HG02763 (cell line): ENCODE measurements around the gene NACAD.
"Not testable (repeated sequence)": the region's sequence is repeated elsewhere in the genome, so short reads cannot be mapped to it uniquely, and the experiment has no call there.

Experiments used
- ATAC-seq: cut with Tn5 transposase; IDR thresholded peaks from one replicate; pipeline ENCODE4 v1.9.1; 2021; ENCODE audit warnings: mild to moderate bottlenecking, moderate library complexity; ENCODE audit not compliant: unreplicated experiment

NACAD gene

GRCh38 chr7:45114926-45115325 lies 26.2 kb upstream of the NACAD start:
- no peak for ATAC-seq

DNA sequence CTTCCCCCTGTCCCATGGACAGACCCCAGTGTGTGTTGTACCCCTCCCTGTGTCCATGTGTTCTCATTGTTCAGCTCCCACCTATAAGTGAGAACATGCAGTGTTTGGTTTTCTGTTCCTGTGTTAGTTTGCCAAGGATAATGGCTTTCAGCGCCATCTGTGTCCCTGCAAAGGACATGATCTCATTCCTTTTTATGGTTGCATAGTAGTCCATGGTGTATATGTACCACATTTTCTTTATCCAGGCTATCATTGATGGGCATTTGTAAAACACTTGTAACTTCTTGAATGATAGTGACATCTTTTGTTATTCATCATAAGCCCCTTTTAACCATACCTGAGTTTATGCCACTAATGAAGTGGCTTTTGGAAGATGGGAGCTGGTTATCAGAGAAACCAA lies 25.5 kb upstream of the NACAD start:
- not testable (repeated sequence) for ATAC-seq

DNA sequence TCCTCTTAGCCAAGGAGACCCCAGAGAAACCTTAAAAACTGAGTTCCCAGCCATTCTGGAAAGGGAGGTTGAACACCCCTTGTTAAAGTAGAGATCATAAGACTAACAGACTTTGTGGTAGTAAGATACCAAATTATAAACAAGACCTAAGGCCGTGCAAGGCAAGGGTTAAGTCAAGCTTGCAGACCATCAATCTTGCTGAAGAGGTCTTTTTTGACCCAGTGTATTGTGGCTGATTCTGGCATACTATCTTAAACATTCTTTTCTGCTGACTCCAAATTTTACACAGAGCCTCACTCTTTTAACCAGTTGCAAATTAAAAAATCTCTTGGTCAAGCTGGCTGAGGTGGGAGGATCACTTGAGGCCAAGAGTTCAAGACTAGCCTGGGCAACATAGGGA lies 23.9 kb upstream of the NACAD start:
- ATAC-seq: no peak

GRCh38 chr7:45111298-45112223 lies 22.8 kb upstream of the NACAD start, which contains the start of gene TBRG4:
Gene TBRG4 (minus strand): TSS chr7:45111697. CDS start chr7:45109237, 2,460 bp downstream.
- peak; percentile 91 for ATAC-seq

DNA sequence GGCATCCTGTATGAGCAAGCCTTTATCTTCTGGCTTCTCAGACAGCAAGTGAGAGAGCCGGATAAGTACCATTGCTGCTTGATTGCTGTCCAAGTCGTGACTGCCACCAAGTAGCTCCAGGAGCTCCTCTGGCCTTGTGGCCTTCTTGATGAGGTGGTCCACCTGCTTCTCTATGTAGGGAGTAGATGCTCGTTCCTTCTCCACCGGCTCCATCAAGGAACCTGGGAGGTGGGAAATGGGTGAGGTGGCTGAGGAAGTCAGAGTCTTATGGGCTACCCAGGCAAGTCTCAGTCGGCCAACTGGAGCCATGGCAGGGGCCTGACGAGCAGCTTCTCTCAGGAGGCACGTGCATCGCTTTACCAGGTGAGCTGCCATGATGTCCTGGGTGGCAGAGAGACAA lies 20.1 kb upstream of the NACAD start:
- no peak for ATAC-seq

GRCh38 chr7:45107356-45107755 lies 18.6 kb upstream of the NACAD start:
- ATAC-seq: no peak

DNA sequence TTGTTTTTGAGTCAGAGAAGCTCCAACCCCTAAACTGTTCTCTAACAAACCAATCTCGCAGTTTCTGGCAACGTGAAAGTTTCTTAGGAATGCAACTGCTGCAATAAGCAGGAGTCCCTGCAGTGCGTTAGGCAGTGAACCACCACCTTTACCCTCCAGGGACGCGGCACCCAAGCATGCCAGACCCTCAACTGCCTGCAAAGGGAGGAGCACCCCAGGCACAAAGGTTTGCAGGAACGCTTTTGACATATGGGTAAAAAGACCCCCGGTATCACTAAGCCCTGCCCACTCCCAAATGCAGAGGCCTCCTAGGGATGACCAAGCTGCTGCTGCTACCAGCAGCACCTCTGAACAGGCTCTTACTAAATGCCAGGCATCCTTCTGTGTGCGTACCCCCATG lies 18.1 kb upstream of the NACAD start:
- ATAC-seq: no peak

DNA sequence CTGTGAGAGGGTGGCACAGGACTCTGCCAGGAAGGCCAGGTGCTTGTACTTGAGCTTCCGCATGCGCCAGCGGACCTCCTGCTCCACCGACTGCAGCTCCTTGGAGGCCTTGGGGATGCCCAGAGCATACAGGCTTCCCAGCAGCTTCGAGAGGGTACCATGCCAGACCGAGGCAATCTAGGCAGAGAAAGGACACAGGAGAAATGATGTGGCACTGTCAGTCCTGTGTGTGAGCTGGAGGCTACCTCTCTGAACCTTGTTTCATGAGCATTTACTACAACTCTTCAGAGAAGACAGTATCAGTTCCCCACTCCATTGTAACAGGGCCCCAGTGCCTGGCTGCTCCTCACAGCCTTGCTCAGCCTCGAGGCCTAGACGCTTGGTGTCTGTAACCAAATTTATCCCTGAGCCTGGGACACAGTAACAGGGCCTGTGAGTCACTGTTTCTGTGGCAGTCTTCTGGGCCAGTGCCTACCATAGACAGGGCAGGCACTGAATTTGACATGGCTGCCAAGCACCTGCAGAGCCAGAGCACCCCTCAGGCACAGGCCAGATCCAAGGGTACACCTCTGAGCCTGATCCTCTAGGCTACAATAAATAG lies 16.9 kb upstream of the NACAD start:
- no peak for ATAC-seq

DNA sequence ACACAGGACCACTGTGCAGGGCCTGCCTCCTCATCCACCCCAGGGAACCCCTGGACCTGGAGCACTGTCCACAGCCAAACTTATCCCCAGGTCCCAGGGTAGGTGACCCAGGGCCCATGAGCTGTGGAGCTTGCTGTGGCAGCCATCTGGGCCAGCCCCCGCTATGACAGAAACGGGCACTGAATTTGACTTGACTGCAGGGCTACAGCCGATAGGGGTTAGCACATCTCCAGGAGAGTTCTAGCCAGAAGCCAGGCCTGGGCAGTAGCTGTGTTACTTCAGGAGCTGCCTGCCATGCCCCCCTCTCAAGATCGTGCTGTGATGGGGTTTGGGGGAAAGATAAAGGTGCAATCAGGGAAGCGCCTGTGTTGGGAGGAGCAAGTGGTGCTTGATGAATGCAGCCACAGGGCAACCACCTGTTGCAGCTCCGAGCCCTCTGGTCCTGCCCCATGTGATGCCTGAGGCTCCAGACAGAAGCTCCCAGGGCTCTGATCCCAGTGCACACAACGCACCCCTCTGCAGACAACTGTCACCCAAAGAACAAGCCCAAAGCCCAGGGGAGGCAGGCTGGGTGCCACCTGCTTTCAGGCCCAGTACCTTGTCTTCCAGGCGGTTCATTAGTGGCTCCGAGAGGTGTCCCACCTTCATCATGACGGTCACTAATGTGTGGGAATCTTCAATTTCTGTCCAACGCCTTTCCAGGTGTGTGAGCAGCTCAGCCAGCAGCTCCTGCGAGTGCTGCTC lies 16.2 kb upstream of the NACAD start:
- no peak for ATAC-seq

DNA sequence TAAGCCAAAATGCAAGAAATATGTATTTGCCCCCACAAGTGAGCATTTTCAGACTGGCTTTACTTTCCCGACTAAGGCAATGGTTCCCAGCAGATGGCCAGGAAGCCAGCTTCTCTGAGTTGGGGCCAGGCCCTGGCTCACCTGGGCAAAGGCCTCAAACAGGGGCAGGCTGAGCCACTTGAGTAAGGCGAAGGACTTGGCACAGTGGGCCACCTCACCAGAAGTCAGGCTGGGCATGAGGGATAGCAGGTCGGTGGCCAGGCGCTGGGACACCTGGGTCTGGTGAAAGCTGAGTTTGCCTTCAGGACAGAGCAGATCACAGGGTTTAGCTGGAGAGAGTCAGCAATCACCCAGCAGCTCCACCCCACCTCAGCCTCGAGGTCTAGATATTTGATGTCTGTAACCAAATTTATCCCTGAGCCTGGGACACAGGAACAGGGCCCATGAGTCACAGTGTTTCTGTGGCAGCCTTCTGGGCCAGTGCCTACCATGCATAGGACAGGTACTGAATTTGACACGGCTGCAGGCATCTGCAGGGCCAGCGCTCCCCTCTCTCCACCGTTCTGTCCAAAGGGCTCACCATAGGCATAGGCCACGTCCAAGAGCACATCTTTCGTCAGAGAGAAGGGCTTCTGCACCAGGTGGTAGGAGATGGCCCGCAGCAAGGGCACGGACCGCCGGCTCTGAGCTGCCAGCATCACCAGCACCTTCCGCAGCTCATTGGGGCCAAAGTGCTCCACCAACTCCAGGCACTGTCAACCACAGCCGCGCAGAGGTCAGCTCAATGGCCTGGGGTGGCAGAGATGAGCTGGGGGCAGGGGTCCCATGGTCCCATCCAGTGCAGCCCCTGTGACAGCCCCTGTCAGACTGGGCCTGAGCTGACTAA lies 15.4 kb upstream of the NACAD start:
- ATAC-seq: no peak

- ATAC-seq: no peak
Measured at GRCh38 chr7:45102785-45103712, 14.3 kb upstream of the NACAD start.

- ATAC-seq: no peak
Measured at GRCh38 chr7:45101748-45102147, 13.0 kb upstream of the NACAD start.

DNA sequence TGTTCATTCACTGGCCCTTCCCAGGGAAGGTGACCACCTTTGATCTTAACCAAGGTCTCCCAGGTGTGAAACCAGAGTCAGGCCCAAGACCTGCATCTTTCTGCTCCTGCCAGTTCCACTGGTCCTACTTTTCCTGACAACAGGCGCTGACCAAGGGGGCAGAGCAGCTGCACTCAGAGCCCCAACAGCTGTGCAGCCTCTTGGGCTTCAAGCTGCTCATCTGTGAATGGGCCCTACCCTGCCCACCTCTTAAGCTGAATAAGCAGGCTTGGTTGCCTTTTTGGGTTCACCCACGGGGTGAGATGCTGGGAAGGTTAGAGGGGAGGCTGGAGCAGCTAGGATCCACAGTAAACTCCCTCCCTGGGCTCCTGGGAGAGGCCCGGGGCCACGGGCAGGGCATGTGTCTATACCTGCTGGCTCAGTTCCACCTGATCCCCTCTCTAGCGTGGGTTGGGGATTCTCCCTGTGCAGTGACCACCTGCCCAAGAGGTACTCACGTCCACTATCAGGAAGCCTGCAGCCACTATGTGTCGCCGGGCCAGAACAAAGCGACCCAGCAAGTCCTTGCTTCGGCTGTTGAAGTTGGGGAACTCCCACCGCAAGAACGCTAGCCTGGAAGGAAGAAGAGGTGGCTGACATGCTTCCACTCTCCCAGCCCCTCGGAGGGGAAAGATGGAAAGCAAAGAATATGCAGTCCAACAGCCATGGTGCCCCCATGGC lies 12.2 kb upstream of the NACAD start:
- no peak for ATAC-seq

DNA sequence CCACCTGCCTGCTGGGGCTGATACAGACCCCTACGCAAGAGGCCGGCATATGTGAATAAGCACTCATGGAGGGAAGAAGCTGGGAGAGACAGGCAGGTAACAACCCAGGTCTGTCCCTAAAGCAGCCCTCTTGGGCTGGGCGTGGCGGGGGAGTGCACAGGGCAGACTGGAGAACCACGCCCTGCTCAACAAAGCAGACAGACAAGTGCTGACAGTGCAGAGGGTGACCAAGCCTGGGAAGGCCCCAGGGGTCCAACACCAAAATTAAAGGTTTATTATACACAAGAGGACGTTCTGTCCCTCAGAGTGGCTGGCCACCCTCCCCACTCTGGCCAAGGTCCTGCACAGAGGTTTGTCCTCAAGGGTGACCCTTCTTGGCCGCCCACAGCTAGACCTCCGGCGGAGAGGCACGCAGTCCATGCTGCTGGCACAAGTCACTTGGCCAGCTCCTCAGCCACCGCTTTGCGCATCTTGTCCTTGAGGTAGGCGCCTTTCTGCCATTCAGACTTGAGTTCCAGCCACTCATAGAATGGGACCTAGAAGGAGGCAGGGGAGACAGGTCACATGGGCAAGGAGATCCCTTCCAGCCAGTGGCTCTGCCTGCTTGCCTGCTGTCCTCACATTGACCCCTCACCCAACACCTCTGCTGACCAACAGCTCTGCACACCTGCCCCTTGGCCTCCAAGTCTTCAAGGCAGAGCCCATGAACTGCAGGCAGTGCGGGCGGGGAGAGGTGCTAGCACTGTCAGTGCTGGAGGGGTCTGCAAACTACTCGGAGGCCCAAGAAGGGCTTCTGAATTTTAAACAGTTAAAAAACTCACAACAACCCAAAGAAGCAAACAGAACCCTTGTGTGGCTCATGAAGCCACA lies 11.4 kb upstream of the NACAD start:
- ATAC-seq: no peak

DNA sequence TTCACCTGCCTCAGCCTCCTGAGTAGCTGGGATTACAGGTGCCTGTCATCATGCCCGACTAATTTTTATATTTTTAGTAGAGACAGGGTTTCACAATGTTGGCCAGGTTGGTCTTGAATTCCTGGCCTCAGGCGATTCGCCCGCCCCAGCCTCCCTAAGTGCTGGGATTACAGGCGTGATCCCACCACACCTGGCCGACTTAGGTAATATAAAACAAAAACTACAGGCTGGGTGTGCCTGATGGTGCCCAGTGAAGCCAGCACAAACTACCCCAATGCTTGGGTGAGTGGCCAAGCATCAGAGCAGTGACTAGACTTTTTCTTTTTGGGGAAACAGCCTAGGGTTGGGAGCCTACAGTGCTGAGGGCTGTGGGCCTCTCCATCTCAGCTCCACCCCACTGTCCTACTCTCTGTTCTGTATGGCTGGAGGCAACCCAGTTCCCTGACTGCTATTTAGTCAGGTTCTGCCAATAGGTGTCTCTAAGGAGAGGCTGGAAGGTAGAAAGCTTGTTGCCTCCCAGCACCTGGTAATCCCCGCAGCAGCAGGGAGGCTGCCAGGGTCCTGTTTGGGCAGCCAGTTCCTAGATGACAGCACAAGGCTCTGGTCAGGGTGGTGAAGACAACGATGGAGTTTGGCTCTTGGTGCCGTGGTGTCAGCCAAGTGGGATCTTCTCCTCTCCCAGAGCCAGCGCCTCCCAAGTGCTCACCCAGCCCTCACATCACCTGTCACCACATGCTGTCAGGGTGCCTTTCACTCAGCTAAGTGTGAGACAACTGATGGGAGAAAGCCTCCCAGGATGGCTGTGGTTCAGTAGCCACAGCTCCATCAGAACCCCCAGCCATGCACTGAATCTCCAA lies 10.4 kb upstream of the NACAD start:
- ATAC-seq: no peak

GRCh38 chr7:45092931-45093235 lies 4.1 kb upstream of the NACAD start:
- ATAC-seq: no peak
